AG09309 (cell line): ENCODE measurements around the gene PIK3IP1.
"Not testable (repeated sequence)": the region's sequence is repeated elsewhere in the genome, so short reads cannot be mapped to it uniquely, and the experiment has no call there.

ENCODE experiments used
- DNase-seq: peaks from one replicate; pipeline ENCODE4 v3.0.0-alpha.2; 2010; ENCODE audit warnings: low read depth
- H3K4me3 ChIP-seq: 2 replicates; pipeline ENCODE4 v1.5.1; 2011; ENCODE audit warnings: mild to moderate bottlenecking, low read depth, low read length, moderate library complexity; ENCODE audit not compliant: control insufficient read depth
- CTCF ChIP-seq: IDR thresholded peaks from 2 replicates; pipeline ENCODE4 v1.5.1; 2011; ENCODE audit warnings: mild to moderate bottlenecking, low read depth, low read length, inconsistent platforms; ENCODE audit not compliant: insufficient read depth, control insufficient read depth; ENCODE audit errors: missing control alignments

Gene PIK3IP1

GRCh38 chr22:31328544-31328960 is 36.3 kb upstream of the PIK3IP1 start:
- no peak for TF ChIP-seq CTCF
- no peak overlapping the region for H3K4me3 ChIP-seq
- DNase-seq, result no peak

GRCh38 chr22:31327806-31328543 is 35.7 kb upstream of the PIK3IP1 start:
- no peak for TF ChIP-seq CTCF
- H3K4me3 ChIP-seq, result no peak overlapping the region
- DNase-seq, result no peak

- DNase-seq, result no peak
Measured at GRCh38 chr22:31326877-31327276, 34.6 kb upstream of the PIK3IP1 start.

GRCh38 chr22:31323578-31324550 is 31.6 kb upstream of the PIK3IP1 start:
- H3K4me3 ChIP-seq, result no peak overlapping the region
- DNase-seq, result no peak
- no peak for TF ChIP-seq CTCF

More at GRCh38 chr22:31326877-31327276, 34.6 kb upstream of the PIK3IP1 start:
- no peak overlapping the region for H3K4me3 ChIP-seq
- no peak for TF ChIP-seq CTCF

- DNase-seq, result no peak
- TF ChIP-seq CTCF, result no peak
- no peak overlapping the region for H3K4me3 ChIP-seq
Measured at GRCh38 chr22:31321421-31321820, 29.1 kb upstream of the PIK3IP1 start.

- H3K4me3 ChIP-seq, DNase-seq: not testable (repeated sequence)
Measured at GRCh38 chr22:31314220-31314619, 21.9 kb upstream of the PIK3IP1 start.

GRCh38 chr22:31313366-31314147 is 21.3 kb upstream of the PIK3IP1 start:
- peak; percentile 27 for DNase-seq
- TF ChIP-seq CTCF, result peak; percentile 88
- H3K4me3 ChIP-seq, result no peak overlapping the region
